ENCODE data around the gene MAP4K4.

MAP4K4 gene

GRCh38 chr2:101682311-101682710 is 15.2 kb upstream of the MAP4K4 start:
- H3K4me3 Mint-ChIP-seq, result no peak overlapping the region
- H3K27me3 Mint-ChIP-seq, result no peaks in the 10 kb centered on the region
- no peak overlapping the region for H3K27ac Mint-ChIP-seq
- no peaks in the 10 kb centered on the region for H3K36me3 Mint-ChIP-seq
- no peaks in the 10 kb centered on the region for H3K9me3 Mint-ChIP-seq
- peaks cover 15% of the 10 kb centered on the region for H3K4me1 Mint-ChIP-seq
- no peak for ATAC-seq

- ATAC-seq, result no peak
- Mint-ChIP-seq H3K27me3 (no peaks in the 10 kb centered on the region), H3K36me3 (no peaks in the 10 kb centered on the region), H3K4me3 (no peak overlapping the region), H3K27ac (no peak overlapping the region), H3K4me1 (peaks cover 6% of the 10 kb centered on the region), H3K9me3 (no peaks in the 10 kb centered on the region)
These were observed 13.2 kb upstream of the MAP4K4 start for GRCh38 chr2:101684313-101684712.

- Mint-ChIP-seq H3K4me1 (peaks cover 30% of the 10 kb centered on the region), H3K27me3 (no peaks in the 10 kb centered on the region), H3K27ac (peak overlapping the region; percentile 56)
These were observed 9.2 kb upstream of the MAP4K4 start for GRCh38 chr2:101688261-101688660.

GRCh38 chr2:101689114-101689825 is 8.2 kb upstream of the MAP4K4 start:
- peaks cover 30% of the 10 kb centered on the region for H3K4me1 Mint-ChIP-seq
- peak; percentile 62 for ATAC-seq
- H3K4me3 Mint-ChIP-seq, result no peak overlapping the region
- H3K27me3 Mint-ChIP-seq, result no peaks in the 10 kb centered on the region
- peak overlapping the region; percentile 56 for H3K27ac Mint-ChIP-seq
- H3K36me3 Mint-ChIP-seq, result no peaks in the 10 kb centered on the region
- H3K9me3 Mint-ChIP-seq, result no peaks in the 10 kb centered on the region

More at GRCh38 chr2:101688261-101688660, 9.2 kb upstream of the MAP4K4 start:
- H3K36me3 Mint-ChIP-seq, result no peaks in the 10 kb centered on the region
- no peaks in the 10 kb centered on the region for H3K9me3 Mint-ChIP-seq
- no peak for ATAC-seq
- no peak overlapping the region for H3K4me3 Mint-ChIP-seq

- H3K9me3 Mint-ChIP-seq, result peaks cover 2% of the 10 kb centered on the region
- no peaks in the 10 kb centered on the region for H3K36me3 Mint-ChIP-seq
- no peak overlapping the region for H3K4me3 Mint-ChIP-seq
- ATAC-seq, result no peak
- peaks cover 30% of the 10 kb centered on the region for H3K4me1 Mint-ChIP-seq
- H3K27ac Mint-ChIP-seq, result peak overlapping the region; percentile 56
- no peaks in the 10 kb centered on the region for H3K27me3 Mint-ChIP-seq
These were observed 6.9 kb upstream of the MAP4K4 start for GRCh38 chr2:101690547-101691152.

GRCh38 chr2:101692041-101692440 is 5.5 kb upstream of the MAP4K4 start:
- Mint-ChIP-seq H3K4me1 (peaks cover 37% of the 10 kb centered on the region), H3K27me3 (no peaks in the 10 kb centered on the region), H3K9me3 (peaks cover 2% of the 10 kb centered on the region), H3K27ac (peak overlapping the region; percentile 34), H3K4me3 (no peak overlapping the region), H3K36me3 (no peaks in the 10 kb centered on the region)
- no peak for ATAC-seq

GRCh38 chr2:101692766-101693165 is 4.7 kb upstream of the MAP4K4 start:
- Mint-ChIP-seq H3K36me3 (no peaks in the 10 kb centered on the region), H3K9me3 (peaks cover 2% of the 10 kb centered on the region), H3K4me1 (peaks cover 37% of the 10 kb centered on the region), H3K27ac (peak overlapping the region; percentile 34), H3K27me3 (no peaks in the 10 kb centered on the region), H3K4me3 (no peak overlapping the region)
- ATAC-seq, result no peak

- no peak for ATAC-seq
- no peaks in the 10 kb centered on the region for H3K36me3 Mint-ChIP-seq
- no peak overlapping the region for H3K27ac Mint-ChIP-seq
- peaks cover 32% of the 10 kb centered on the region for H3K4me1 Mint-ChIP-seq
- no peak overlapping the region for H3K4me3 Mint-ChIP-seq
- H3K27me3 Mint-ChIP-seq, result no peaks in the 10 kb centered on the region
- peaks cover 2% of the 10 kb centered on the region for H3K9me3 Mint-ChIP-seq
These were observed 3.4 kb upstream of the MAP4K4 start for GRCh38 chr2:101693991-101694588.

GRCh38 chr2:101696272-101697123 is 1.0 kb upstream of the MAP4K4 start:
- Mint-ChIP-seq H3K27me3 (no peaks in the 10 kb centered on the region), H3K9me3 (peaks cover 2% of the 10 kb centered on the region), H3K4me3 (peak overlapping the region; percentile 83), H3K4me1 (peaks cover 19% of the 10 kb centered on the region), H3K36me3 (peaks cover 7% of the 10 kb centered on the region), H3K27ac (peak overlapping the region; percentile 89)
- ATAC-seq, result peak; percentile 0

- ATAC-seq, result peak; percentile 57
- H3K27me3 Mint-ChIP-seq, result no peaks in the 10 kb centered on the region
- peaks cover 7% of the 10 kb centered on the region for H3K9me3 Mint-ChIP-seq
- H3K4me3 Mint-ChIP-seq, result peak overlapping the region; percentile 63
- peaks cover 21% of the 10 kb centered on the region for H3K4me1 Mint-ChIP-seq
- H3K36me3 Mint-ChIP-seq, result peaks cover 20% of the 10 kb centered on the region
- no peak overlapping the region for H3K27ac Mint-ChIP-seq
These were observed 722 bp downstream of the MAP4K4 start for GRCh38 chr2:101698014-101698843.

GRCh38 chr2:101698844-101699754 is 1.6 kb downstream of the MAP4K4 start:
- peaks cover 20% of the 10 kb centered on the region for H3K36me3 Mint-ChIP-seq

GRCh38 chr2:101699755-101700461 is 2.4 kb downstream of the MAP4K4 start:
- ATAC-seq, result no peak
- Mint-ChIP-seq H3K9me3 (peaks cover 5% of the 10 kb centered on the region), H3K4me3 (no peak overlapping the region), H3K27me3 (no peaks in the 10 kb centered on the region), H3K4me1 (peaks cover 37% of the 10 kb centered on the region), H3K27ac (no peak overlapping the region), H3K36me3 (peaks cover 27% of the 10 kb centered on the region)

More at GRCh38 chr2:101698844-101699754, 1.6 kb downstream of the MAP4K4 start:
- H3K9me3 Mint-ChIP-seq, result peaks cover 7% of the 10 kb centered on the region
- no peaks in the 10 kb centered on the region for H3K27me3 Mint-ChIP-seq
- H3K27ac Mint-ChIP-seq, result no peak overlapping the region
- no peak for ATAC-seq
- peaks cover 29% of the 10 kb centered on the region for H3K4me1 Mint-ChIP-seq
- no peak overlapping the region for H3K4me3 Mint-ChIP-seq

- Mint-ChIP-seq H3K27me3 (no peaks in the 10 kb centered on the region), H3K36me3 (peaks cover 40% of the 10 kb centered on the region), H3K4me1 (peaks cover 73% of the 10 kb centered on the region), H3K27ac (peak overlapping the region; percentile 75), H3K9me3 (peaks cover 5% of the 10 kb centered on the region), H3K4me3 (peak overlapping the region; percentile 45)
- ATAC-seq, result peak; percentile 32
These were observed 6.5 kb downstream of the MAP4K4 start for GRCh38 chr2:101704046-101704466.
